ENCODE measurements around the gene GHR. TPM values are rescaled to one million over a fixed set of nuclear protein-coding genes. Genes with fewer than 3 reads are reported as not detected.
"Not testable (repeated sequence)": the region's sequence is repeated elsewhere in the genome, so short reads cannot be mapped to it uniquely, and the experiment has no call there.

The GHR gene
- total RNA-seq, 2 donors from 2014 or later: not detected

GRCh38 chr5:42638972-42639371 lies 215.7 kb downstream of the GHR start:
- no peak overlapping the region for H3K27ac Mint-ChIP-seq
- DNase-seq (no peak), ATAC-seq (replicated peaks in 1 of 2) (no peak)
- H3K4me1 Mint-ChIP-seq (ENCODE audit: low read depth): no peaks in the 10 kb centered on the region
- no peak overlapping the region for H3K4me3 Mint-ChIP-seq
- no peaks in the 10 kb centered on the region for H3K9me3 Mint-ChIP-seq
- no peaks in the 10 kb centered on the region for H3K36me3 Mint-ChIP-seq (ENCODE audit: insufficient read depth in 2 of 2)
- peaks cover 6% of the 10 kb centered on the region for H3K27me3 Mint-ChIP-seq (ENCODE audit: low read depth)

GRCh38 chr5:42640835-42641234 lies 217.6 kb downstream of the GHR start:
- Mint-ChIP-seq H3K4me3 (no peak overlapping the region), H3K36me3 (ENCODE audit: insufficient read depth in 2 of 2) (no peaks in the 10 kb centered on the region), H3K27me3 (ENCODE audit: low read depth) (peaks cover 12% of the 10 kb centered on the region), H3K27ac (no peak overlapping the region), H3K4me1 (ENCODE audit: low read depth) (no peaks in the 10 kb centered on the region), H3K9me3 (no peaks in the 10 kb centered on the region)
- no peak for ATAC-seq (replicated peaks in 1 of 2)
- DNase-seq: no peak

DNA sequence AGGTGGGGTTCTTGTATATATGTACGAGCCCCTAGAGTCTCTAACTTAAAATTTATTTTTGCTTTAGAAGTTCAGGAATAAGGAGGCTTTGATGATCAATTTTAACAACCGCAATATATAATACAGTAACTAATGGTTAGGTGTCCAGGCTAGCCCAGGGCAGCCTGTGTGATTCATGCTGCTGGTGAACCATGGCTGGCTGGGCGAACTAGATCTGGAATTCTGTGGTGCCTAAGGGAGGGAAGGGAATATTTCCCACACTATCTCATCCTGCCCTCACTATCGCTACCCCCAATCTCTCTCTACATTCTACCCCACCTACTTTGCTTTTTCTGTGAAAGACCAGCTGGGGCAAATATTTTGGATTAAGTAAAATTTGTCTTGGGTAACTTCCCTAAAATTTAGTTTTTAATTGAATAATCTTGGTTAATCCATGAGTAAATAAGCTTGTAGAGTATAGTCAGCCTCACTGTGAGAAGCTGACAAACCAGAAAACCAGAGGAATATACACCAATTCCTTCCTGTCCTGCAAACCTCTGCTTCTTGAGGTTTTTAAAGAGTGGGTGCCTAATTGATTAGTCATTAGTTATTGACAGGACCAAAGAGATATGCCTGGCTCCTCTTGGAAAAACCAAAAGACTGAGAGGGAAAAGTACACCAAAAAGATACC lies 218.2 kb downstream of the GHR start:
- Mint-ChIP-seq H3K27ac (no peak overlapping the region), H3K4me3 (no peak overlapping the region), H3K27me3 (ENCODE audit: low read depth) (peaks cover 12% of the 10 kb centered on the region), H3K9me3 (no peaks in the 10 kb centered on the region), H3K4me1 (ENCODE audit: low read depth) (no peaks in the 10 kb centered on the region), H3K36me3 (ENCODE audit: insufficient read depth in 2 of 2) (no peaks in the 10 kb centered on the region)
- DNase-seq (no peak), ATAC-seq (replicated peaks in 1 of 2) (no peak)

DNA sequence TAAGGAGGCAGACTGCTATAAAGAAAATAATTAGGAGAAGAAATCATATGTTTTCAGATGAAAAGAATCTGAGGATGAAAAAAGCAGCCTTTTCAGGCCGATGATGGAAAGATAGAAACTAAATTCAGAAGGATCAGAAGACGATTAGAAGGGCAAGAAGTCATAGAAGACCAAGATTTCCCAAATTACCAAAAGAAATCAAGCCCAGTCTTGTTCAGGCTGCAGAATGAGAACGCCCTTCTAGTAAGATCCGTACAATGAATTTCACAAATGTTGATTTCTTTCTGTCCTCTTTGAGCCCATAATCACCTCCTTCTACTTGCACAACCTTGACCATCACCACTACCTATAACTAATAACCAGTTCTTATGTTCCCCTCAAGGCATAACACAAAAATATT lies 218.8 kb downstream of the GHR start:
- Mint-ChIP-seq H3K4me1 (ENCODE audit: low read depth) (no peaks in the 10 kb centered on the region), H3K36me3 (ENCODE audit: insufficient read depth in 2 of 2) (no peaks in the 10 kb centered on the region), H3K9me3 (no peaks in the 10 kb centered on the region), H3K4me3 (no peak overlapping the region), H3K27me3 (ENCODE audit: low read depth) (peaks cover 12% of the 10 kb centered on the region), H3K27ac (no peak overlapping the region)
- DNase-seq: no peak
- no peak for ATAC-seq (replicated peaks in 1 of 2)

DNA sequence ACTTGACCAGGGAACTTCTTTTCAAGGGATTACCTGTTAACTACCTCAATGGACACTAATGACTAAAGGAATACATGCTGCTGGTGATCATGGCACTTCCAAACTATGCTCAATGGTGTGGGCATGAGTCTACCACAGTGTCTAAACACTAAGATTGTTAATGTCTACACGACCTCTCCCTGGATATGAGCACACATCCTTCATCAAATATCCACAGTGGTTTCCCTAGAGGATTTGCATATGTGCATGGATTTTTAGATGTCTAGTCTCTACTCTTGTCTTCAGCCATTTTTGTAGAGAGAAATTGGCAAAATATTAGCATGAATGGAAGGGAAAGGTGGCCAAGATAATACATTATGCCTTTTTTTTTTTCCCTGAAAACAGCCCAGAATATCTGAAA lies 220.1 kb downstream of the GHR start:
- no peak for DNase-seq
- Mint-ChIP-seq H3K4me3 (no peak overlapping the region), H3K9me3 (no peaks in the 10 kb centered on the region), H3K36me3 (ENCODE audit: insufficient read depth in 2 of 2) (no peaks in the 10 kb centered on the region), H3K27me3 (ENCODE audit: low read depth) (peaks cover 12% of the 10 kb centered on the region), H3K27ac (no peak overlapping the region), H3K4me1 (ENCODE audit: low read depth) (no peaks in the 10 kb centered on the region)
- ATAC-seq (replicated peaks in 1 of 2): no peak

DNA sequence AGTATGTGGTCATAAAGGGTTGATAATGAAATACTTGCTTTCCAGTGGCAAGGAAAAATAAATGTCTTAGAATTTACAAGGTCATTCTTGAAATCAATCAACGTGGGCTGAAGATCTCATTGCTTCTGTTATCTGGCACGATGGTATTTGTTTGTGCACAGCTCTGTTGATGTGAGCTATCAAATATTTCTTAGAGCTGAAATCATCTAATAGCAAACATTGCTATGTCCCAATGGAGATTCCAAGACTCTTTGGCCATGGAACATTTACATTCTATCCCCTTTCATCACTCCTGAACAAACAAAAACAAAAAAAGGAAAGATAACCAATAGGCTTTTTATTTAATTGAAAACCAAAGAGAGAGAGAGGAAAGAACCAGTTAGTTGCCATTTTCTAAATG lies 221.9 kb downstream of the GHR start:
- no peak for DNase-seq
- H3K27me3 Mint-ChIP-seq (ENCODE audit: low read depth): peaks cover 8% of the 10 kb centered on the region
- no peak overlapping the region for H3K27ac Mint-ChIP-seq
- H3K9me3 Mint-ChIP-seq: no peaks in the 10 kb centered on the region
- ATAC-seq (replicated peaks in 1 of 2): no peak
- no peaks in the 10 kb centered on the region for H3K4me1 Mint-ChIP-seq (ENCODE audit: low read depth)
- no peak overlapping the region for H3K4me3 Mint-ChIP-seq
- no peaks in the 10 kb centered on the region for H3K36me3 Mint-ChIP-seq (ENCODE audit: insufficient read depth in 2 of 2)

GRCh38 chr5:42648036-42648435 lies 224.8 kb downstream of the GHR start:
- Mint-ChIP-seq H3K4me3 (no peak overlapping the region), H3K9me3 (no peaks in the 10 kb centered on the region), H3K27me3 (ENCODE audit: low read depth) (peaks cover 5% of the 10 kb centered on the region), H3K36me3 (ENCODE audit: insufficient read depth in 2 of 2) (no peaks in the 10 kb centered on the region), H3K27ac (no peak overlapping the region), H3K4me1 (ENCODE audit: low read depth) (no peaks in the 10 kb centered on the region)
- no peak for ATAC-seq (replicated peaks in 1 of 2)
- DNase-seq: no peak

GRCh38 chr5:42648915-42649314 lies 225.7 kb downstream of the GHR start:
- Mint-ChIP-seq H3K36me3 (ENCODE audit: insufficient read depth in 2 of 2) (no peaks in the 10 kb centered on the region), H3K4me1 (ENCODE audit: low read depth) (no peaks in the 10 kb centered on the region), H3K4me3 (no peak overlapping the region), H3K27me3 (ENCODE audit: low read depth) (peaks cover 5% of the 10 kb centered on the region), H3K9me3 (no peaks in the 10 kb centered on the region), H3K27ac (no peak overlapping the region)
- DNase-seq (no peak), ATAC-seq (replicated peaks in 1 of 2) (no peak)

DNA sequence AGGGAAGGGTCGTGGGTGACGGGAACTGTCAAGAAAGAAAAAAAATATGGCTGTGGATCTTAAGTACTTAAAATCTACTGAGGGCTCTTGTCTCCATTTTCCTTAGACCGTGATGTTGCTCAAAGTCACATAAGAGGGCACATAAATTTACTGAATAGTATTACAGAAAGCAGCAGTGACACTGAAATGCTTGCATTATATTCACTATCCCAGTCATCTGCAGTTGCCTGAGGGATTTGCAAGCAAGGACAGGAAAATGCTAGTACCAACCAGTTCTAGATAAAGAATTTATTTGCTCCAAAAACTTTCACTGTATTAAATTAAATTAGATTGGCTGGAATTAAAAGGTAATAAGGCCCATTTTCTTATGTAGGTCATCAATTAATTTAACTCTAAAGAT lies 226.8 kb downstream of the GHR start:
- H3K4me3 Mint-ChIP-seq: no peak overlapping the region
- H3K36me3 Mint-ChIP-seq (ENCODE audit: insufficient read depth in 2 of 2): no peaks in the 10 kb centered on the region
- H3K9me3 Mint-ChIP-seq: no peaks in the 10 kb centered on the region
- no peak for DNase-seq
- H3K27ac Mint-ChIP-seq: no peak overlapping the region
- no peaks in the 10 kb centered on the region for H3K4me1 Mint-ChIP-seq (ENCODE audit: low read depth)
- no peak for ATAC-seq (replicated peaks in 1 of 2)
- peaks cover 2% of the 10 kb centered on the region for H3K27me3 Mint-ChIP-seq (ENCODE audit: low read depth)

- ATAC-seq (replicated peaks in 1 of 2) (no peak), DNase-seq (no peak)
- H3K27ac Mint-ChIP-seq: no peak overlapping the region
- no peaks in the 10 kb centered on the region for H3K4me1 Mint-ChIP-seq (ENCODE audit: low read depth)
- H3K9me3 Mint-ChIP-seq: no peaks in the 10 kb centered on the region
- no peaks in the 10 kb centered on the region for H3K27me3 Mint-ChIP-seq (ENCODE audit: low read depth)
- no peak overlapping the region for H3K4me3 Mint-ChIP-seq
- no peaks in the 10 kb centered on the region for H3K36me3 Mint-ChIP-seq (ENCODE audit: insufficient read depth in 2 of 2)
These were observed 230.5 kb downstream of the GHR start for GRCh38 chr5:42653705-42654104.

DNA sequence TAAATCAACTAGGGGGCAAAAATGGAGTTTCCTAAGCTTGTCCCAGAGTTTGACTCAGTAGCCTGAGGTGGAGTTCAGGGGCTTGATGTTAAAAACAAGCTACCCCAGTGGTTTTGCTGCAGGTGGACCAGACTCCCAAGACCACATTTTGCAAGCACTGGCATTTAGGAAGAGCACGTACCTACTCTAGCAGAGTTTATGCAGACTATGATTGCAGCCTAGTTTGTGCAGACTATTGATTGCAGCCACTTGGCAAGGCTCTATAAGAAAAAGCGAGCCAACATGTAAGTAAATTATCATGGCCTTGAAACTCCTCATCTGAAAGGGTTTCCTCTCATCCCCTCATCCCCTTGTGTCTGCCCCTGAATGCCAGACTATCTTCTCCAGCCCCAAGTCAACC lies 231.4 kb downstream of the GHR start:
- Mint-ChIP-seq H3K27me3 (ENCODE audit: low read depth) (no peaks in the 10 kb centered on the region), H3K4me3 (no peak overlapping the region), H3K36me3 (ENCODE audit: insufficient read depth in 2 of 2) (peaks cover 0 to 1% of the 10 kb centered on the region in 2 donors), H3K27ac (no peak overlapping the region), H3K9me3 (no peaks in the 10 kb centered on the region), H3K4me1 (ENCODE audit: low read depth) (no peaks in the 10 kb centered on the region)
- ATAC-seq (replicated peaks in 1 of 2) (no peak), DNase-seq (no peak)

DNA sequence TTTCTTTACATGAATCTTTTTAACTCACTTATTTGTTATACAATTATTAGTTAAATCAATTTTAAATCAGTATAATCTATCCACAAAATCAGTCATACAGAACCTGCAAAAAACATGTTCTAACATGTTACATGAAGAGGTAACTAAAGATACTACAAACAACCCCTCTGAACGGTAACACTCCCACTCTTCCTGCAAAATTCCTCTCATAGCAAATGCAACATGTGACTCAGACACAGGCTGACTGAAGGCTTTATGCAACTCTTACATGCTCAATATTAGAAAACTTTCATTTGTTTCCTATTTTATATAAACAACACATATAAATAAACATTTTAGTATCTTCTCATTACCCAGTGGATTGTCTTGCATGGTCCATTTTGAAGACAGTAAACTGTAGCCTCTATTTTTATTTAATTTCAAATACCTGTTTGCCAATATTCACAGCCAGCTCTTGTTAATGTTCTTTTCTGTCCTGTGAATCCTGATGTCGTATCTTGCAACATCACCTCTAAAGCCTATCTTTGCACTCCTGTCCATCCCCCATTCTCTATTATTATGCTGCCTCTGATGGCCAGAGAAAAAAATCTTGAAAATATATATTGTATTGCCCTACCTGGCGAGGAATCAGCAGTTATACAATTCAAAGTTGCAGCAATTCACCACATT lies 232.9 kb downstream of the GHR start:
- Mint-ChIP-seq H3K27ac (peak overlapping the region; percentile 61), H3K4me3 (no peak overlapping the region), H3K27me3 (ENCODE audit: low read depth) (no peaks in the 10 kb centered on the region), H3K36me3 (ENCODE audit: insufficient read depth in 2 of 2) (peaks cover 0 to 3% of the 10 kb centered on the region in 2 donors), H3K4me1 (ENCODE audit: low read depth) (no peaks in the 10 kb centered on the region), H3K9me3 (peaks cover 1 to 5% of the 10 kb centered on the region in 2 donors)
- DNase-seq (no peak), ATAC-seq (replicated peaks in 1 of 2) (no peak)

DNA sequence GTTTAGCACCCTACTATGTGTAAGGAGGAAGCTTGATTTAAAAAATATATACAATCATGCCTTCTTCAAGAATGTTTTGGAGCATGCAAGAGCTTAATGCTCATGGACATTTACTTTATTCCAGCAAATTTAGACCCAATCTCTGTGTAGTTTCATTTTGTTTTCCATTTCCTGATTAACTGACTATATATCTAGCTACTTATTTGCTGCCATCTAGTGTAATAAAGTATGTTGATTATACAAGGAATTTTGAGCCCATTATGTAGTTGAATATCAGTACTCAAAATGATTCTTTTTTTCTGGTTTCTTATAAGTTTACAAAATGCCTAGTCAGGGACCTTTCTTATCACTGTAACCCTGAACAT lies 233.4 kb downstream of the GHR start:
- Mint-ChIP-seq H3K4me1 (ENCODE audit: low read depth) (no peaks in the 10 kb centered on the region), H3K27ac (no peak overlapping the region), H3K27me3 (ENCODE audit: low read depth) (no peaks in the 10 kb centered on the region), H3K4me3 (no peak overlapping the region), H3K9me3 (peaks cover 1 to 5% of the 10 kb centered on the region in 2 donors), H3K36me3 (ENCODE audit: insufficient read depth in 2 of 2) (peaks cover 0 to 3% of the 10 kb centered on the region in 2 donors)
- DNase-seq: no peak
- no peak for ATAC-seq (replicated peaks in 1 of 2)

- H3K9me3 Mint-ChIP-seq; H3K4me1 Mint-ChIP-seq (ENCODE audit: low read depth); H3K36me3 Mint-ChIP-seq (ENCODE audit: insufficient read depth in 2 of 2); H3K4me3 Mint-ChIP-seq; ATAC-seq (replicated peaks in 1 of 2); DNase-seq; H3K27ac Mint-ChIP-seq; H3K27me3 Mint-ChIP-seq (ENCODE audit: low read depth): not testable (repeated sequence)
These were observed 236.6 kb downstream of the GHR start for GRCh38 chr5:42659869-42660268.

Data from activated T-cell treated with anti-CD3 and anti-CD28 coated beads, Interleukin-2, amount 50 U/mL, for 72 hours (primary cell).